ENCODE measurements around the gene SWT1.
"Not testable (repeated sequence)": the region's sequence is repeated elsewhere in the genome, so short reads cannot be mapped to it uniquely, and the experiment has no call there.

Gene SWT1

GRCh38 chr1:185193756-185194155, 36.8 kb downstream of the SWT1 start:
- Histone ChIP-seq H3K27ac (ENCODE audit: low read length) (no peak overlapping the region), H3K9me3 (ENCODE audit: control insufficient read depth in 1 of 2, low read length in 2 of 2) (peaks cover 0 to 3% of the 10 kb centered on the region in 2 donors), H3K36me3 (ENCODE audit: control insufficient read depth in 1 of 2, insufficient read depth in 2 of 2, low read length in 2 of 2) (peaks cover 0 to 11% of the 10 kb centered on the region in 2 donors), H3K27me3 (ENCODE audit: low read depth, low read length) (no peaks in the 10 kb centered on the region), H3K4me1 (ENCODE audit: control insufficient read depth in 1 of 2, insufficient read depth in 2 of 2, low read length in 2 of 2) (no peaks in the 10 kb centered on the region), H3K4me3 (ENCODE audit: low read depth in 1 of 2, low read length in 2 of 2) (no peak overlapping the region)

DNA sequence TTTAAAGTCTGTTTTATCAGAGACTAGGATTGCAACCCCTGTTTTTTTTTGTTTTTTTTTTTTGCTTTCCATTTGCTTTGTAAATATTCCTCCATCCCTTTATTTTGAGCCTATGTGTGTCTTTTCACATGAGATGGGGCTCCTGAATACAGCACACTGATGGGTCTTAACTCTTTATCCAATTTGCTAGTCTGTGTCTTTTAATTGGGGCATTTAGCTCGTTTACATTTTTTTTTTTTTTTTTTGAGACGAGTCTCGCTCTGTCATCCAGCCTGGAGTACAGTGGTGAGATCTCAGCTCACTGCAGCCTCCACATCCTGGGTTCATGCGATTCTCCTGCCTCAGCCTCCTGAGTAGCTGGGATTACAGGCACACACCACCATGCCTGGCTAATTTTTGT, 41.7 kb downstream of the SWT1 start:
- H3K27ac ChIP-seq (ENCODE audit: low read length); H3K4me3 ChIP-seq (ENCODE audit: low read depth in 1 of 2, low read length in 2 of 2); H3K4me1 ChIP-seq (ENCODE audit: control insufficient read depth in 1 of 2, insufficient read depth in 2 of 2, low read length in 2 of 2); H3K36me3 ChIP-seq (ENCODE audit: control insufficient read depth in 1 of 2, insufficient read depth in 2 of 2, low read length in 2 of 2); H3K27me3 ChIP-seq (ENCODE audit: low read depth, low read length); H3K9me3 ChIP-seq (ENCODE audit: control insufficient read depth in 1 of 2, low read length in 2 of 2): not testable (repeated sequence)

DNA sequence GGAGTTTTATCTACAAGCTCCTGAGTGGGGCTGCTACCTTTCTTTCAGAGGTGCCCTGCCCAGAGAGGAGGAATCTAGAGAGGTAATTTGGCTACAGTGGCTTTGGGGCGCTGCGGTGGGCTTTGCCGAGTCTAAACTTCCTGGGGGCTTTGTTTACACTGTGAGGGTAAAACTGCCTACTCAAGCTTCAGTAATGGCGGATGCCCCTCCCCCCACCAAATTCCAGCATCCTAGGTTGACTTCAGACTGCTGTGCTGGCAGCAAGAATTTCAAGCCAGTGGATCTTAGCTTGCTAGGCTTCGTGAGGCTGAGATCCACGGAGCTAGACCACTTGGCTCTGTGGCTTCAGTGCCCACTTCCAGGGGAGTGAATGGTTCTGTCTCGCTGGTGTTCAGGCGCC, 43.9 kb downstream of the SWT1 start:
- peaks cover 0 to 3% of the 10 kb centered on the region in 2 donors for H3K9me3 ChIP-seq (ENCODE audit: control insufficient read depth in 1 of 2, low read length in 2 of 2)
- no peak overlapping the region for H3K4me3 ChIP-seq (ENCODE audit: low read depth in 1 of 2, low read length in 2 of 2)
- no peaks in the 10 kb centered on the region for H3K4me1 ChIP-seq (ENCODE audit: control insufficient read depth in 1 of 2, insufficient read depth in 2 of 2, low read length in 2 of 2)
- no peaks in the 10 kb centered on the region for H3K27me3 ChIP-seq (ENCODE audit: low read depth, low read length)
- peaks cover 0 to 5% of the 10 kb centered on the region in 2 donors for H3K36me3 ChIP-seq (ENCODE audit: control insufficient read depth in 1 of 2, insufficient read depth in 2 of 2, low read length in 2 of 2)
- no peak overlapping the region for H3K27ac ChIP-seq (ENCODE audit: low read length)

DNA sequence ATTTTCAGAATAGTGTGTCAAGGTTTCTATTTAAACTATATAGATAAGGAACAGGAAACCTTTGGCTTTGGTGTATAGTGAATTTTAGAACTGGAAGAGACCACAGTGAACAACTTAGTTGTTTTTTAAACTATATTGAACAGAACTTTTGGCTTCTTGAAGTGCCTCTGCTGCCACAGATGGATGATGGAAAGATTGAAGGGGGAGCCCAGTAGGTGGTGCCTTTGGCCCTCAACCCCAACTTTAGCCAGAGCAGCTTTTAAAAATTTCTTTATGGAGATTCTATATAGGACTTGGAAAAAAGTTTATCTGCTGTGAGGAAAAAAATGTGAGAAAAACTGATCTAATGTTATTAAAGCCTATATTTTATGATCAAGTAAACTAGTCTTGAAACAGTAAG, 50.2 kb downstream of the SWT1 start:
- peaks cover 4 to 11% of the 10 kb centered on the region in 2 donors for H3K36me3 ChIP-seq (ENCODE audit: control insufficient read depth in 1 of 2, insufficient read depth in 2 of 2, low read length in 2 of 2)
- H3K4me3 ChIP-seq (ENCODE audit: low read depth in 1 of 2, low read length in 2 of 2): no peak overlapping the region
- peaks cover 0 to 2% of the 10 kb centered on the region in 2 donors for H3K9me3 ChIP-seq (ENCODE audit: control insufficient read depth in 1 of 2, low read length in 2 of 2)
- H3K27me3 ChIP-seq (ENCODE audit: low read depth, low read length): no peaks in the 10 kb centered on the region
- no peak overlapping the region for H3K27ac ChIP-seq (ENCODE audit: low read length)
- H3K4me1 ChIP-seq (ENCODE audit: control insufficient read depth in 1 of 2, insufficient read depth in 2 of 2, low read length in 2 of 2): no peaks in the 10 kb centered on the region

DNA sequence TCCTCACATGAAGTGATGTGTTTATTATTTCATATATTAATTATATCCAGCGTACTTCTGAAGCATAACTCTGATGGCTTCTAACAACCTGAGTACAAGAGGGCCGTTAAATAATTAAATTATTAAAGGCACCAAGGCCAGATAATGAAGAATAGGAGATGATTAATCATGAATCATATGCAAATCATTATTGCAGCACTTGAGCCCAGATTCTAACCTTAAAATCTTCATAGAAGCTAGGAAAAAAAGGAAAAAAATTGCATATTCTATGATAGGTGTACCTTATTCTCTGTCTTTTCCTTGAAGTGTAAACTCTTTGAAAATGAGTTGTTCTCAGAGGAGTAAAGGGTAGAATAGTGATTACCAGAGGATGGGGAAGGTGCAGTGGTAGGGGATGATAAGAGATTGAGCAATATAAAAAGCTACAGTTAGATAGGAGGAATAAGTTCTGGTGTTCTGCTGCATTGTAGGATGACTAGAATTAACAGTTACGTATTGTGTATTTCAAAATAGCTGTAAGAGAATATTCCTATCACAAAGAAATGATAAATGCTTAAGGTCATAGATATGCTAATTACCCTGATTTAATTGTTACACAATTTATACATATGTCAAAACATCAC, 51.1 kb downstream of the SWT1 start:
- Histone ChIP-seq H3K4me1 (ENCODE audit: control insufficient read depth in 1 of 2, insufficient read depth in 2 of 2, low read length in 2 of 2) (no peaks in the 10 kb centered on the region), H3K36me3 (ENCODE audit: control insufficient read depth in 1 of 2, insufficient read depth in 2 of 2, low read length in 2 of 2) (peaks cover 4 to 11% of the 10 kb centered on the region in 2 donors), H3K4me3 (ENCODE audit: low read depth in 1 of 2, low read length in 2 of 2) (no peak overlapping the region), H3K27me3 (ENCODE audit: low read depth, low read length) (no peaks in the 10 kb centered on the region), H3K9me3 (ENCODE audit: control insufficient read depth in 1 of 2, low read length in 2 of 2) (peaks cover 0 to 2% of the 10 kb centered on the region in 2 donors), H3K27ac (ENCODE audit: low read length) (no peak overlapping the region)

DNA sequence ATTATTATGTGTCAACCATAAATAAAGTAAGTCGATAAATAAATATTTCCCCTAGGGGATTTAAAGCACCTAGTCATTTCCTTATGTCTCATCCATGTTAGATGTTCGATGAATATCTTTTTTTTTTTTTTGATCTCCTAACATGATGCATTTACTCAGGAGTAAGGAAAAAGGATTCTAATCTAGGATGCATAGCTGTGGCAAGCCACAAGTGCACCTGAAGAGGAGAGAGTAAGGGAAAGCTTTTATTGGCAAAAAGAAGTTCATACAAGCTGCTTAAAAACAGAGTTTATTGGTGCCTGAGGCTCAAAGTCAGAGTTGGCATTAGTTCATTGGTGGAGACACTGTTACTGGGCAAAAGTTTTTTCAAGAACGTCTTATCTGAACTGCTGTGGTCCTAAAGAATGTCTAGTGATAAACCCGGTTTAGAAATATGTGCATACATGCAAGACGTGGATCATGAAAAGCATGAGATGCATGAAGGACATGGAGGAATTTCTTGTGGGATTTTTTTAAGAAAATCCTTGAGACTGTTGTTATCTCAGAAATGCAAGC, 51.7 kb downstream of the SWT1 start:
- H3K9me3 ChIP-seq (ENCODE audit: control insufficient read depth in 1 of 2, low read length in 2 of 2): peaks cover 0 to 2% of the 10 kb centered on the region in 2 donors
- H3K27me3 ChIP-seq (ENCODE audit: low read depth, low read length): no peaks in the 10 kb centered on the region
- H3K27ac ChIP-seq (ENCODE audit: low read length): no peak overlapping the region
- H3K4me1 ChIP-seq (ENCODE audit: control insufficient read depth in 1 of 2, insufficient read depth in 2 of 2, low read length in 2 of 2): no peaks in the 10 kb centered on the region
- peaks cover 4 to 11% of the 10 kb centered on the region in 2 donors for H3K36me3 ChIP-seq (ENCODE audit: control insufficient read depth in 1 of 2, insufficient read depth in 2 of 2, low read length in 2 of 2)
- no peak overlapping the region for H3K4me3 ChIP-seq (ENCODE audit: low read depth in 1 of 2, low read length in 2 of 2)

DNA sequence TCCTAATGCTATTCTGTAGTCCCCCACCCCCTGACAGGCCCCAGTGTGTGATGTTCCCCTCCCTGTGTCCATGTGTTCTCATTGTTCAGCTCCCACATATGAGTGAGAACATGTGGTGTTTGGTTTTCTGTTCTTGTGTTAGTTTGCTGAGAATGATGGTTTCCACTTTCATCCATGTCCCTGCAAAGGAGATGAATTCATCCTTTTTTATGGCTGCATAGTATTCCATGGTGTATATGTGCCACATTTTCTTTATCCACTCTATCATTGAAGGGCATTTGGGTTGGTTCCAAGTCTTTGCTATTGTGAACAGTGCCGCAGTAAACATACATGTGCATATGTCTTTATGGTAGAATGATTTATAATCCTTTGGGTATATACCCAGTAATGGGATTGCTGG, 52.4 kb downstream of the SWT1 start:
- H3K4me1 ChIP-seq (ENCODE audit: control insufficient read depth in 1 of 2, insufficient read depth in 2 of 2, low read length in 2 of 2); H3K27ac ChIP-seq (ENCODE audit: low read length); H3K4me3 ChIP-seq (ENCODE audit: low read depth in 1 of 2, low read length in 2 of 2); H3K27me3 ChIP-seq (ENCODE audit: low read depth, low read length); H3K9me3 ChIP-seq (ENCODE audit: control insufficient read depth in 1 of 2, low read length in 2 of 2): not testable (repeated sequence)
- peaks cover 4 to 11% of the 10 kb centered on the region in 2 donors for H3K36me3 ChIP-seq (ENCODE audit: control insufficient read depth in 1 of 2, insufficient read depth in 2 of 2, low read length in 2 of 2)

DNA sequence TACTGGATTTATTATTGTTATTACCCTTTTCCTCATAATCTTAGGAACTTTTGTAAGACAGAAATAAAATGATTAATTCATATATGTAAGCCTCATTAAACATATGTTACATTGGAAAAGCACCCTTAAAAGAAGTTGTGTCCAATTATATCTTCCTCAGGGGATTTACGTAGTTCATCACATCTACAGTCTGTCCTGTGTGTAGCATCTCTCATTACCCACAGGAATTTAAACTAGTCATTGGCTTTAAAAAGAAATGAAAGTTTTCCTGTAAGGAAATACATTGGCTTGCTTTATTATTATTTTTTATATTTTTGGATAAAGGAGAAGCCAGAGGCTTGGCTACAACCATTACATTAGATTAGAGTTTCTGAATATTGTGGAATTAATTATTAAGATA, 56.1 kb downstream of the SWT1 start:
- Histone ChIP-seq H3K27ac (ENCODE audit: low read length) (no peak overlapping the region), H3K4me1 (ENCODE audit: control insufficient read depth in 1 of 2, insufficient read depth in 2 of 2, low read length in 2 of 2) (no peaks in the 10 kb centered on the region), H3K27me3 (ENCODE audit: low read depth, low read length) (no peaks in the 10 kb centered on the region), H3K36me3 (ENCODE audit: control insufficient read depth in 1 of 2, insufficient read depth in 2 of 2, low read length in 2 of 2) (peaks cover 4 to 8% of the 10 kb centered on the region in 2 donors), H3K4me3 (ENCODE audit: low read depth in 1 of 2, low read length in 2 of 2) (no peak overlapping the region), H3K9me3 (ENCODE audit: control insufficient read depth in 1 of 2, low read length in 2 of 2) (peaks cover 0 to 2% of the 10 kb centered on the region in 2 donors)

DNA sequence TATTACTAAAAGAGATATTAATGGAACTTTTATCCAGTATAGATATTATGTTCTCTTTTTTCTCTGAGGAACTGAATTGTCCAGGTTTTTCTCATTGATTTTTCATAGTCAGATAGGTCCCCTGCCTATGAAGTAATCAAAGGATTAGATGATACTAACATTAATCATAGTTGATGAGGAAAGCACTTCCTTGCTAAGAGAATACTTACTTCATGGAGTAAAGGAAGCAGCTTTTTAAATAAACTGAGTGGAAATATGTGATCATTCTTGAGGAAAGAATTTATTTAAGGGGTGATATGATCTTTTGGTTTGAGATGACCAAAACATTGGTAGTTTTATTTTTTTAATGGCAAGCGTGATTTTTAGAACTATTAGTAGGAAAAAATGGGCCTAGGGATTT, 58.9 kb downstream of the SWT1 start:
- Histone ChIP-seq H3K4me1 (ENCODE audit: control insufficient read depth in 1 of 2, insufficient read depth in 2 of 2, low read length in 2 of 2) (no peaks in the 10 kb centered on the region), H3K27me3 (ENCODE audit: low read depth, low read length) (no peaks in the 10 kb centered on the region), H3K27ac (ENCODE audit: low read length) (no peak overlapping the region)

DNA sequence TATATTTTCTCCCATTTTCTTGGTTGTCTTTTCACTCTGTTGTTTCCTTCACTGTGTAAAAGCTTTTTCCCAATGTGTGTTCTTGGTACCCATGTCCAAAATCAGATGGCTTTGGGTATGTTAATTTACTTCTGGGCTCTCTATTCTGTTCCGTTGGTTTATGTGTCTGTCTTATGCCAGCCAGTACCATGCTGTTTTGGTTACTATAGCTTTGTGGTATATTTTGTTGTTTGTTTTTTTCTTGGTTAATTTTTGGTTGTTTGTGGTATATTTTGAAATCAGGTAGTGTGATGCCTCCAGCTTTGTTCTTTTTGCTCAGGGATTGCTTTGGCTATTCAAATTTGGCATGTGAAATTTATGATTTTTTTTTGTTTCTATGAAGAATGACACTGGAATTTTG, 67.2 kb downstream of the SWT1 start:
- Histone ChIP-seq H3K4me3 (ENCODE audit: low read depth in 1 of 2, low read length in 2 of 2) (no peak overlapping the region), H3K9me3 (ENCODE audit: control insufficient read depth in 1 of 2, low read length in 2 of 2) (peaks cover 0 to 6% of the 10 kb centered on the region in 2 donors), H3K36me3 (ENCODE audit: control insufficient read depth in 1 of 2, insufficient read depth in 2 of 2, low read length in 2 of 2) (peaks cover 10 to 18% of the 10 kb centered on the region in 2 donors), H3K27me3 (ENCODE audit: low read depth, low read length) (no peaks in the 10 kb centered on the region), H3K4me1 (ENCODE audit: control insufficient read depth in 1 of 2, insufficient read depth in 2 of 2, low read length in 2 of 2) (no peaks in the 10 kb centered on the region), H3K27ac (ENCODE audit: low read length) (no peak overlapping the region)

More for the DNA sequence above, 58.9 kb downstream of the SWT1 start:
- peaks cover 0 to 5% of the 10 kb centered on the region in 2 donors for H3K36me3 ChIP-seq (ENCODE audit: control insufficient read depth in 1 of 2, insufficient read depth in 2 of 2, low read length in 2 of 2)
- no peak overlapping the region for H3K4me3 ChIP-seq (ENCODE audit: low read depth in 1 of 2, low read length in 2 of 2)
- peaks cover 0 to 2% of the 10 kb centered on the region in 2 donors for H3K9me3 ChIP-seq (ENCODE audit: control insufficient read depth in 1 of 2, low read length in 2 of 2)

GRCh38 chr1:185227161-185227560, 70.2 kb downstream of the SWT1 start:
- Histone ChIP-seq H3K4me1 (ENCODE audit: control insufficient read depth in 1 of 2, insufficient read depth in 2 of 2, low read length in 2 of 2) (peaks cover 0 to 3% of the 10 kb centered on the region in 2 donors), H3K27me3 (ENCODE audit: low read depth, low read length) (no peaks in the 10 kb centered on the region), H3K4me3 (ENCODE audit: low read depth in 1 of 2, low read length in 2 of 2) (no peak overlapping the region), H3K36me3 (ENCODE audit: control insufficient read depth in 1 of 2, insufficient read depth in 2 of 2, low read length in 2 of 2) (peaks cover 8 to 17% of the 10 kb centered on the region in 2 donors), H3K27ac (ENCODE audit: low read length) (no peak overlapping the region), H3K9me3 (ENCODE audit: control insufficient read depth in 1 of 2, low read length in 2 of 2) (peaks cover 0 to 6% of the 10 kb centered on the region in 2 donors)

DNA sequence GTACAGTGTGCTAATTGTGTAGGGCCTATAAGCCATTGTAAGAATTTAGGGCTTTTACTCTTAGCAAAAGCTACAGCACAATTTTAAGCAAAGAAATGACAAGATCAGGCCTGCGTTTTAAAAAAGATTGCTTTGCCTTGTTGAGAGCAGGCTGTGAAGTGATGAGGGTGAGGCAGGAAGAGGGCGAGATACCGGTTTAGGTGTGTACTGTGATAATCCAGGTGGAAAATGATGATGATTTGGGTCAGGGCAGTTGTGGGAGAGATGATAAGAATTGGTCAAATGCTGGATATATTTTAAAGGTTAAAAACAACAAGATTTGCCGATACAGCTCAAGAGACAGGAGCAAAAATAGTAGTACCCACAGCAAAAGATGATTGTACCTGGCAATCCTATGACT, 72.0 kb downstream of the SWT1 start:
- Histone ChIP-seq H3K36me3 (ENCODE audit: control insufficient read depth in 1 of 2, insufficient read depth in 2 of 2, low read length in 2 of 2) (peaks cover 0 to 2% of the 10 kb centered on the region in 2 donors), H3K27ac (ENCODE audit: low read length) (no peak overlapping the region), H3K4me3 (ENCODE audit: low read depth in 1 of 2, low read length in 2 of 2) (no peak overlapping the region), H3K9me3 (ENCODE audit: control insufficient read depth in 1 of 2, low read length in 2 of 2) (peaks cover 0 to 3% of the 10 kb centered on the region in 2 donors), H3K27me3 (ENCODE audit: low read depth, low read length) (no peaks in the 10 kb centered on the region), H3K4me1 (ENCODE audit: control insufficient read depth in 1 of 2, insufficient read depth in 2 of 2, low read length in 2 of 2) (peaks cover 0 to 3% of the 10 kb centered on the region in 2 donors)

Data from muscle layer of duodenum (tissue), 2 donors.